Measurements from ENCODE around the gene CPT2. TPM values are rescaled to one million over a fixed set of nuclear protein-coding genes. Genes with fewer than 3 reads are reported as not detected.
A peak's percentile ranks its signal among the peaks of the same experiment; 100 is the strongest.

CPT2 gene
- total and polyA plus RNA-seq, 2 of the 13 experiments (the other 11 are each of a cell fraction or from before 2014, with no cell fraction given), result 12.6 to 14.6 TPM

- TF ChIP-seq REL (CRISPR knock-in tag; conservative IDR thresholded peaks at IDR 0.05) (peak; percentile 81; the same call in 1 of the 2 replicates), ZBTB1 (CRISPR knock-in tag; IDR thresholded peaks at IDR 0.05; ENCODE audit: borderline replicate concordance) (no peak), NR2F6 (IDR thresholded peaks at IDR 0.05) (peak; percentile 58), NR2F6 (CRISPR knock-in tag; IDR thresholded peaks at IDR 0.05) (peak; percentile 66; the same call in 1 of the 2 replicates), SOX6 (IDR thresholded peaks at IDR 0.05) (no peak), SOX6 (CRISPR knock-in tag; IDR thresholded peaks at IDR 0.05) (peak; percentile 78), RAD21 (CRISPR knock-in tag; IDR thresholded peaks at IDR 0.05) (peak; percentile 43), ZNF263 (CRISPR knock-in tag; IDR thresholded peaks at IDR 0.05) (no peak; the same call in 1 of the 2 replicates), HMG20B (CRISPR knock-in tag; conservative IDR thresholded peaks at IDR 0.05) (0 out of 2 replicates have a peak, but pooled peaks have one; percentile 15), ZNF225 (CRISPR knock-in tag; IDR thresholded peaks at IDR 0.05) (peak; percentile 93; the same call in 1 of the 2 replicates), NFRKB (IDR thresholded peaks at IDR 0.05) (no peak), NRL (CRISPR knock-in tag; IDR thresholded peaks at IDR 0.05; ENCODE audit: borderline replicate concordance) (peak; percentile 87; the same call in 1 of the 2 replicates), MYPOP (CRISPR knock-in tag; IDR thresholded peaks at IDR 0.05) (peak; percentile 97), RXRB (CRISPR knock-in tag; IDR thresholded peaks at IDR 0.05; ENCODE audit: borderline replicate concordance) (peak; percentile 74; the same call in 1 of the 2 replicates), ZNF20 (CRISPR knock-in tag; IDR thresholded peaks at IDR 0.05) (no peak; the same call in 1 of the 2 replicates), NR2C2 (CRISPR knock-in tag; IDR thresholded peaks at IDR 0.05; ENCODE audit: borderline replicate concordance) (peak; percentile 78), ZBTB46 (CRISPR knock-in tag; IDR thresholded peaks at IDR 0.05; ENCODE audit: borderline replicate concordance) (no peak), DNMT1 (CRISPR knock-in tag; IDR thresholded peaks at IDR 0.05) (peak; percentile 91), ZNF550 (CRISPR knock-in tag; IDR thresholded peaks at IDR 0.05; ENCODE audit: borderline replicate concordance) (peak; percentile 88; the same call in 1 of the 2 replicates), NBN (conservative IDR thresholded peaks at IDR 0.05) (no peak), ETV6 (CRISPR knock-in tag; conservative IDR thresholded peaks at IDR 0.05) (peak; percentile 68; the same call in 1 of the 2 replicates), ARID3A (IDR thresholded peaks at IDR 0.05; ENCODE audit: low read depth, low read length) (no peak), ZKSCAN1 (IDR thresholded peaks at IDR 0.05; ENCODE audit: low read length) (no peak), MEF2D (CRISPR knock-in tag; IDR thresholded peaks at IDR 0.05) (peak; percentile 85), ATF1 (CRISPR knock-in tag; IDR thresholded peaks at IDR 0.05) (no peak), MXD3 (CRISPR knock-in tag; IDR thresholded peaks at IDR 0.05) (peak; percentile 95)
These were observed 23.7 kb downstream of the CPT2 start, which contains the start of gene CZIB (continued) for GRCh38 chr1:53220171-53220961.
